ENCODE results near the gene SNCG.
"Not testable (repeated sequence)": the region's sequence is repeated elsewhere in the genome, so short reads cannot be mapped to it uniquely, and the experiment has no call there.

The SNCG gene

DNA sequence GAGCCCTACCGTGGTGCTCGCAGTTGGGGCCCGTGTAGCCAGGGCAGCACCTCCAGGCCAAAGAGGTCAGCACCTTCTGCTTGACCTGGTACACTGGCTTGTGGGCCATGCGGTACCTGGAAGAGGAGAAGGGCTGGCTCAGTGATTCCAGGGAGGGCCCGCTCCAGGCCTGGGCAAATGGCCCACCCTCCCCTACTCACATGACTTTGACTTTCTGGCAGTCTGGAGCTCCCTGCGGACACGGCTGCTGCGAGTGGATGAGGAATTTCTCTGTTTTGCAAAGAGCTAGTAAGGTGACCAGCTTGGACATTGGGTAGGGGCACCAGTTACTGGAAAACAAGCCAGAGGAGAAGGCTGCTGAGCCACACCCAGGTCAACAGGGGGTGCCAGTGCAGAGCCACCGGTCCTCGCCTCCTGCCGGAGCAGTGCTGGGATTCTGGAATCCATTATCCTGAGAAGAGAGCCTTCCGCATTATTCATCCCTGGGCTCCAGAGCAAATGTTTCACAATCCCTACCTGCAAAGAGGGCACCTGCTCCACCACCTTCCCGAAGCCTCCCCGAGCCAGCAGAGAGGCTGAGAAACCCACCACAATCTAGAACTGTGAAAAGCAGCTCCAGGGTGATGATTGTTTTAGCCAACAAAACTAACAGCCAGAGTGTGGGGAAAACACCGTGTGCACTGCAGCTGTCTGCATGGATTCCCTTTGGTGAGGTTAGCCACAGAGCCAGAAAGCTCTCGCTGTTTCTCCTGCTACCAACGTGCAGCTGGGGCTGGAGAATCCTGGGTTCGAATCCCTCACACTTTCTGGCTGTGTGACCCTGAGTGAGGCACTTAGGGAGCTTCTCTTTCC is 12.8 kb upstream of the SNCG start:
- DNase-seq = no peak

DNA sequence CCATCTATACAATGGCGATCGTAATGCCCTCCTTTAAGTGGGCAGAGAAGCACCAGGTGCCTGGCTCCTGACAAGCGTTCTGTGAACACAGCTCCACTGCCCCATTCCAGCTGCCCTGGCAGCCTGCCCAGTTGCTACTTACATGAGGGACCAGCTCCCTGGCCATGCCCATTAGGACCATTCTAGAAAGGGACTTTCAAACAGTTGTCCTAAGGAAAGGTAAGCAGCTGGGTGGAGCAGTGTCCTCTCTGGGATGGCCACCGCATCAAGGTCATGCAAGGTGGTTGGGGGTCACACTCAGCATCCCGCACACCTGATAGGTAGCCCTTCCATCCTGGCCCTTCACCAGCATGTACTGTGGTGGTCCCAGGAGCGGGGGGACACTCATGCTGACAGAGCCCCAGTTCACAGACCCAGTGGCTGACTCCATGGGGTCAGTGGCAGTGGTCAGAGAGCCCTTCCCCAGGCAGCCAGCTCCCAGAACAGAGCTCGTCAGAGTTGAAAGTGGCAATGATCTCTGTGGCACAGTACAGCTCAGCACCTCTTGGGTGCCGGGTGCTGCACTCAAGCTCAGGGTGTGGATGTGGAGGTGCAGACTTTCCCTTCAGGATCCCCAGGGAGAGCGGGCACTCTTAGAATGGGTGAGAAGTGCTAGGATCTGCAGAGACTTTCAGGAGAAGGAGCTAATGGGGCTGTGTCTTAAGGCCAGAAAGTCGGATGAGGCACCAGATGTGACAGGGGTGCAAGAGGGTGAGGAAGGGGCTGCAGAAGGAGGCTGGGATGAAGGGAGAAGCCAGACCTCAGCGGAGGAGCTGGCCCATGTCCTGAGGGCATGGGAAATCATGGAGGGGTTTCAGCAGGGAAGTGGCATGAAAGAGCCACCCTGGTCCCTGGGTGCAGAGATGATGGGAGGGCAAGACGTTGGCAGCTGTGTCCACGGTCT is 11.9 kb upstream of the SNCG start:
- DNase-seq = no peak

DNA sequence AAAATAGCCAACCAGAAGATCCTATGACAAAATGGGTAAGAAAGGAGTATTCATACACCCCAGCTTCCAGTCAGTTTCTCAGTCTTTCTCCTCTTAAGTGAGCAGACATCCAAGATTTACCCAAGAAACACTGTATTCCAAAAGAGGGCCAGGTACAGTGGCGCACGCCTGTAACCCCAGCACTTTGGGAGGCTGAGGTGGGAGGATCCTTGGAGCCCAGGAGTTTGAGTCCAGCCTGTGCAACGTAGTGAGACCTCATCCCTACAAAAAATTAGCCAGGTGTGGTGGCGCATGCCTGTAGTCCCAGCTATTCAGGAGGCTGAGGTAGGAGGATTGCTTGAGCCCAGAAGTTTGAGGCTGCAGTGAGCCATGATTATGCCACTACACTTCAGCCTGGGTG is 10.6 kb upstream of the SNCG start:
- DNase-seq = not testable (repeated sequence)

GRCh38 chr10:86950349-86950748 is 8.1 kb upstream of the SNCG start:
- DNase-seq = no peak

- DNase-seq = no peak
Observed at GRCh38 chr10:86951184-86951761, 7.1 kb upstream of the SNCG start.

GRCh38 chr10:86952106-86952505 is 6.3 kb upstream of the SNCG start:
- no peak for DNase-seq

- DNase-seq = not testable (repeated sequence)
Observed at GRCh38 chr10:86952697-86953096, 5.7 kb upstream of the SNCG start.

GRCh38 chr10:86953747-86954680 is 4.4 kb upstream of the SNCG start:
- no peak for DNase-seq

DNA sequence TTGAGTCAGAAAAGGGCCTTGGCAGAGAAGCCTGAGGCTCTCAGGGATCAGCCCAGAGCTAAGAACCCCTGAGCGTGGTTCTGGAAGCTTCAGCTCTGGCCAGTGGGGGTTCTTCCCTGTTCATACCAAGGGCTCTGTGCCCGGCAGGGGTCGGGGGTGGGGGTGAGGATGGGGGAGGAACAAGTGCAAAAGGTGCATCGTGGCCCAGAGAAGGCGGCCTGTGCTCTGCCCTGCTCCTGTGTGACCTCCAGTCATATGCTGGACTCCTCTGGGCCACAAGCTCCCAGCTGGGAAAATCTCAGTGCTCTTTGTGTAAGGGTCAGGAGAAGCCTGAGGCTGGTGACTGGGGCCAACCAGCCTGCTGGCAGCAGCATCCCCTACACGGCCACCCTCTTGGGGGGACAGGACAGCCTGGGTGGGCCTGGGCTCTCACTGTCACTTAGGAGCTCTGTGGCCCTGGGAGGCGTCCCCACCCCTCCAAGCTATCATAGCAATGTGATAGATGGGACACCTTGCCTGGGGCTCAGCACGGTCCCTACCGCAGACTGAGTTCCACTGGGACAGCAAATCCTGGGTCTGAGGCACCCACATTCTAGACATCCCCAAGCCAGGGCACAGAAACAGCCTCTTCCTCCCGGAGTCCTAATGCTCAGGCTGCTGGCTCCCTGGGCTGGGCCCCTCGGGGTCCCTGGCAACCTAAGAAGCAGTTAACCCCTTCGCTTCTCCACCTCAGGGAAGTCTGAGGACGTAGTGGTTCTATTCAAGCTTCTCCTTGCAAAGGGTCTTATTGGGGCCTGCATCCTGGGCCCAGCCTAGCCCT is 3.5 kb upstream of the SNCG start:
- no peak for DNase-seq

GRCh38 chr10:86955501-86956194 is 2.8 kb upstream of the SNCG start:
- no peak for DNase-seq

DNA sequence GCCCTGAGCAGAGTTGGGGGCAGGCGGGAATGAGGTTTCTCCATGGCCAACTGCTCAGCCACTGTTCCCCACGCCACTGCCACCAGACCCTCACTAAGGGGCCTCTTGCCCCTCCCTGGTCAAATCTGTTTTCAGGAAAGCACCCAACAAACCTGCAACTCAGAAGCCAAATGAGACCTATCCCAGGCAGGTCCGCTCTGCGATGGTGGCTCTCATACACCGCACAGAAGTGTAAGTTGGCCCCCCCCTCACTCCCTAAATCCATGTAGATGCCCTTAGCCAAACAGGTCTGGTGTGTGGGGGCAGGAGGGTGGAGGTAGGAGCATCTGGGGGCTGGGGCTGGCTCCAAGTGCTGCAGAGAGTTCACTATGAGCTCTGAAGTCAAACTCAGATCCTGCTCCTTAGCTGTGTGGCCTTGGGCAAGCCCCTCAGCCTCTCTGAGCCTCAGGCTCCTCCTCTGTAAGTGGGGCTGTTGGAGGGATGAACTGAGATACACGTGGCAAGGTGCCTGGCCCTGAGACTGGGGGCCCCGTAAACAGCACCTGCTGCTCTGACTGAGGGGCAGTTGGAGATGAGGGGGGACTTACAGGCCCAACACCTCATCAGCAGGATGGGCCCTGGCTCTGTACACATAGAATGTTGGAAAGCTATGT is 2.1 kb upstream of the SNCG start:
- no peak for DNase-seq

DNA sequence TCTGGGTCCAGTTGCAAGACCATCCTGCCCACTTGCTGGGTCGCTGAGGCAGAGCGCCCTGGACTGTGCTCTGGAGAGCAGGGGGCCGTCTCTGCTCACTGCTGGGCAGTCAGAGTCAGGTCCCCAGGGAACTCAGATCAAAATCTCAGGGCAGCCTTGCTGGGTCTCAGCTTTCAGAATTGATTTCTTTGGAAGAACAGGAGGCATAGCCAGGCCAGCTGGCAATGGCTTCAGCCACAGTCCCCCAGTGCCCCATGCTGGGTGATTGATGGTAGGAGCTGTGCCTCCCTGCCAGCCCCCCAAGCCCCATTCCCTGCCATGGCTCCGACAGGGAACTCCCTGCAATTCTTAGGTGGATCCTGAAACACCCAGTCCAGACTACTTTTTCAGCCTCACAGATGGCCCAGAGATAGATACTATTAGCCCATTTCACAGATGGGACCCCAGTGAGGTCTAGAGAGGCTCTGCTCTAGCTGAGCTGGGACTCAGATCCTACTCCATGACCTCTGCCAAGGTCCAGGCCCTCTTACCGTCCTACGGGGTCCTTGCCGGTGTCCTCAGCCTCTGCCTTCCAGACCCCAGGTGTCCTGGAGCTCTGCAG is 1.5 kb upstream of the SNCG start:
- DNase-seq = no peak

DNA sequence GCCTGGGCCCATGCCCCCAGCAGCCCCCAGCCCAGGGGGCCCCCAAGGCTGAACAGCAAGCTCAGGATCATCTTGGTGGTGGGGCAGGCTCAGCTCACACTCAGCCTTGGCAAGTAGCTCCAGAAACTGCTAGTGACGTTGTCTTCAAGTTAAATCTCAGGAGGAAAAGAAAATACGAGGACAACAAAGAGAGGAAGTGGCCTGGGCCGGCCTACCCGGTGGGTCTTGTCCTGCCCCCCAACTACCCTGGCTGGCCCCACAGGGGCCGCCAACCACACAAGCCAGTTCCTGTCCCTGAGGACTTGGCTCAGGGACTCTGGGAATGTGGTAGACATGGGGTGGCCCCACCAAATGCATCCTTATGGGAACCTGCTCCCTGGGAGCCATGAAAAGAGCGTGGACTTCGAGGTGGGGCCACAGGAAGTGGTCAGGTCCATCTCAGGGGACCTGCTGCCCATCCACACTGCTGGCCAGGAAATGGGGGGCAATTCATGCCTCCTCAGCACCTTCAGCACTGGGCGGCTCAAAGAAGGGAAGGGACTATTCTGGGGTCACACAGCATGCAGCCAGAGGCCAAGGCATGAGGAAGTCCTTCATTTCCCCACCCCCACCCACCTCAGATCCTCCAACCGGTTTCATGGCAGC is 806 bp upstream of the SNCG start, which contains the start of gene MMRN2:
Gene MMRN2, minus strand, starts transcription at position 145 of the 645 bp plus-strand sequence. Its CDS starts 74 bp downstream, at position 71.
- no peak for DNase-seq

GRCh38 chr10:86958901-86959736 is 720 bp downstream of the SNCG start:
- DNase-seq = no peak

DNA sequence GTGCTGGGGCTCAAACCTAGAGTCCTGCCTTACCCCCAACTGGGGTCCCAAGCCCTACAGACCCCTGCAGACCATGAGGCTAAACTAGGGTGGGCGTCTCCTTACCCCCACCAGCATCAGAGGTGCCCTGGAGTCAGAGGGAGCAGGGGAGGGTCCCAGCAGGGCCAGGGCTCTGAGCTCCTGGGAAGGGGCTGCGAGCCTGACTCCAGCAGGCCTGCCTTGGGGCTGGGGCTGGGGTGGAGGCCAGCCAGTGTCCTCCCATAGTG is 1.3 kb downstream of the SNCG start:
- DNase-seq = no peak

DNA sequence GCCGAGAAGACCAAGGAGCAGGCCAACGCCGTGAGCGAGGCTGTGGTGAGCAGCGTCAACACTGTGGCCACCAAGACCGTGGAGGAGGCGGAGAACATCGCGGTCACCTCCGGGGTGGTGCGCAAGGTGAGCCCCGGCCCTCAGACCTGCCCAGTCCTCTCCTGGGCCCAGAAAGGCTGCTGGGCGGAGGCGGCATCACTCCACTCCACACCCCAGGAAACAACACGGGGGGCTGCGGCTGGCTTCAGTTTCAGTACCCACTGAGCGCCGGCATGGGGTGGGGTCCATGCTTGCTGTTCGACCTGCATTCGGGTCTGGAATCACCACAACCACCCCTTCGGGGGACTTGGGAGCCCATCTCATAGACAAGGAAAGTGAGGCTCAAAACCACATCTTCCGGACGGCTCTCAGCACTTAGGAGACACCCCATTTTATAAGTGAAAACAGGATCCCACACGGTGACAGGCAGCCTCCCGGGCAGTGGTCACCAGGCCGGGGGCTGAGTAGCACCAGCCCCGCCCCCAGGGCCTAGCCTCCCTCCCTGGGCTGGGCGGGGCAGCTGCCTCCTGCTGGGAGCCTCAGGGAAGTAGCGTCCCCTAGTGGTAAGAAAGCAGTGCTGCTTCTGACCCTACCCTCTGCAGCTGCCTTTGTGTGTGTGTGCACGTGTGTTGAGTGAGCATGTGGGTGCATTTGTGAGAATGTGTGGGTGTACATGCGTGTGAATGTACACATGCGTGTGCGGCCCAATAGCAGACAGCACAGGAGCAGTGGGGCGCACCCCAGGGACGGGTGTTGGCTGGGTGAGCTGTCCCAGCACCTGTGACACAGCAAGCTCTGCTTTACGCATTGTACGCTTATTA is 1.8 kb downstream of the SNCG start:
- DNase-seq = no peak

- DNase-seq = no peak
Observed at GRCh38 chr10:86960863-86961434, 2.5 kb downstream of the SNCG start.

Data from bone marrow (tissue), 2 donors.